Measurements from ENCODE around the gene SENP5.

DNA sequence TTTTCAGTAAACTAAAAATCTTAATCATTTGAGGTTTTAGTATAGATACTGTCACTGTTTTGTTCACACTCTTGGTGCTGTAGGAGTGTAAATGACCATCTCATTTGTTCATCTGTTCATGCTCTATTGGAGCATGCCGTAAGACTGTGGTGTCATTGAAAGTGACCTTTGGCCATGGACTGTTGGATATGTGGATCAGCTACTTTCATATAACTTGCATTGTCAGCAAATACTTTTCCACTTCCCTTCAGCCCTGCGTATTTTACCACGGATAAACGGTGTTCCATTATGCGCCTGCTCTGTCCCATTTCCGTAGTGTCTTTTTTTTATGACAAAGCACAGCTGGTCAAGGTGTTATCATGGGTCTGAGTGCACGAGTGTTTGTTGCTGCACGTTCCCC lies 32.6 kb upstream of the SENP5 start:
- TF ChIP-seq, protein P1, sequence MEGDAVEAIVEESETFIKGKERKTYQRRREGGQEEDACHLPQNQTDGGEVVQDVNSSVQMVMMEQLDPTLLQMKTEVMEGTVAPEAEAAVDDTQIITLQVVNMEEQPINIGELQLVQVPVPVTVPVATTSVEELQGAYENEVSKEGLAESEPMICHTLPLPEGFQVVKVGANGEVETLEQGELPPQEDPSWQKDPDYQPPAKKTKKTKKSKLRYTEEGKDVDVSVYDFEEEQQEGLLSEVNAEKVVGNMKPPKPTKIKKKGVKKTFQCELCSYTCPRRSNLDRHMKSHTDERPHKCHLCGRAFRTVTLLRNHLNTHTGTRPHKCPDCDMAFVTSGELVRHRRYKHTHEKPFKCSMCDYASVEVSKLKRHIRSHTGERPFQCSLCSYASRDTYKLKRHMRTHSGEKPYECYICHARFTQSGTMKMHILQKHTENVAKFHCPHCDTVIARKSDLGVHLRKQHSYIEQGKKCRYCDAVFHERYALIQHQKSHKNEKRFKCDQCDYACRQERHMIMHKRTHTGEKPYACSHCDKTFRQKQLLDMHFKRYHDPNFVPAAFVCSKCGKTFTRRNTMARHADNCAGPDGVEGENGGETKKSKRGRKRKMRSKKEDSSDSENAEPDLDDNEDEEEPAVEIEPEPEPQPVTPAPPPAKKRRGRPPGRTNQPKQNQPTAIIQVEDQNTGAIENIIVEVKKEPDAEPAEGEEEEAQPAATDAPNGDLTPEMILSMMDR (IDR thresholded peaks at IDR 0.05): no peak
- no peak for TF ChIP-seq POLR2A (IDR thresholded peaks at IDR 0.05)
